Duodenal mucosa (tissue), 2 donors: Measurements from ENCODE around the gene RANBP17.

Experiments
- H3K27ac ChIP-seq: one replicate; pipeline ENCODE4 v1.7.0; 2013; ENCODE audit warnings: low read depth, low read length
- H3K27me3 ChIP-seq, 2 donors: one replicate each; pipeline ENCODE4 v1.7.0; 2013; ENCODE audit warnings: low read length in 2 of 2, control low read depth in 1 of 2; ENCODE audit not compliant: insufficient read depth in 2 of 2, control insufficient read depth in 1 of 2
- H3K36me3 ChIP-seq, 2 donors: one replicate each; pipeline ENCODE4 v1.7.0; 2013; ENCODE audit warnings: low read length in 2 of 2, control low read depth in 1 of 2; ENCODE audit not compliant: insufficient read depth in 2 of 2, control insufficient read depth in 1 of 2
- H3K4me1 ChIP-seq, 2 donors: one replicate each; pipeline ENCODE4 v1.7.0; 2013; ENCODE audit warnings: low read length in 2 of 2, control low read depth in 1 of 2; ENCODE audit not compliant: insufficient read depth in 2 of 2, control insufficient read depth in 1 of 2
- H3K4me3 ChIP-seq, 2 donors: one replicate each; pipeline ENCODE4 v1.7.0; 2013; ENCODE audit warnings: low read length in 2 of 2, low read depth in 1 of 2
- H3K9ac ChIP-seq, 2 donors: one replicate each; pipeline ENCODE4 v1.7.0; 2013; ENCODE audit warnings: low read length in 2 of 2, low read depth in 1 of 2
- H3K9me3 ChIP-seq, 2 donors: one replicate each; pipeline ENCODE4 v1.7.0; 2013; ENCODE audit warnings: low read length in 2 of 2, control low read depth in 1 of 2; ENCODE audit not compliant: control insufficient read depth in 1 of 2

RANBP17 gene

DNA sequence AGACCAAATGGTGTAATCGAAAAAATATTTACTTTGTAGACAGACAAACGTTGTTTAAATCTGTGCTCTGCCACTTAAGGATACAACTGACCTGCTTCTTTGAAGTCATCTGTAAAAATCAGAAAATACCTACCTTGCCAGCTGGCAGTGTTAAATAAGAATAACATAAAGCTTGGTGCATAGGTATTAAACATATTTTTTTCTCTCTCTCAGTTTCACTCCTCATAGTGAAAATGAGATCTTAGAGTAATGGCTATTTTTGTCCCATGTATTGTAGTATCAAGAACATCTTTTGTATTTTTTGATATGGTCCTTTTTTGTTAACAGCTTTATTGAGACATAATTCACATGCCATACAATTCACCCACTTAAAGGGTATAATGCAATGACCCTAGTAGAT lies 17.9 kb upstream of the RANBP17 start:
- no peak overlapping the region for H3K9ac ChIP-seq
- H3K4me3 ChIP-seq, result no peak overlapping the region
- H3K27me3 ChIP-seq, result no peaks in the 10 kb centered on the region
- H3K27ac ChIP-seq, result no peak overlapping the region
- no peaks in the 10 kb centered on the region for H3K9me3 ChIP-seq
- H3K4me1 ChIP-seq, result no peaks in the 10 kb centered on the region
- H3K36me3 ChIP-seq, result no peaks in the 10 kb centered on the region

DNA sequence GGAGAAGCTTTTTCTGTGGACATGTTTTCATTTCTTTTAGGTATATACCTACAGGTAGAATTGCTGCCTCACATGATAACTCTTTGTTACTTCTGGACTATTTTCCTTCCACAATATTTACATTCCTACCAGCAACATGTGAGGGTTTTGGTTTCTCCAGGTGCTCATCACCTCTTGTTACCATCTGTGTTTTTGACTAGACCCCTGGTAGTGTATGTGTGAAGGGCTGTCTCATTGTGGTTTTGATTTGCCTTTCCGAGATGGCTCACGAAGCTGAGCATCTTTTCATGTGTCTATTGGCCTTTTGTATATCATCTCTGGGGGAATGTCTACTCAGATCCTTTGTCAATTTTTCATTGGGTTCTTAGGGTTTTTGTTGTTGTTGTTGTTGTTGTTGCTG lies 17.2 kb upstream of the RANBP17 start:
- Histone ChIP-seq H3K4me1 (no peaks in the 10 kb centered on the region), H3K27me3 (no peaks in the 10 kb centered on the region), H3K36me3 (no peaks in the 10 kb centered on the region), H3K4me3 (no peak overlapping the region), H3K9ac (no peak overlapping the region), H3K27ac (no peak overlapping the region), H3K9me3 (no peaks in the 10 kb centered on the region)

DNA sequence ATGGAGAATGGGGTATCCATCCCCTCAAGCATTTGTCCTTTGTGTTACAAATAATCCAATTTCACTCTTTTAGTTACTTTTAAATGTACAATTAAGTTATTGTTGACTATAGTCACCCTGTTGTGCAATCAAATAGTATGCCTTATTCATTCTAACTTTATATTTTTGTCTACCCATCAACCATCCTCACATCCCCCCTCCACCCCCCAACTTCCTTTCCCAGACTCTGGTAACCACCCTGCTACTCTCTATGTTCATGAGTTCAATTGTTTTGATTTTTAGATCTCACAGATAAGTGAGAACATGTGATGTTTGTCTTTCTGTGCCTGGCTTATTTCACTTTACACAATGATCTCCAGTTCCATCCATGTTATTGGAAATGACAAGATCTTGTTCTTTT lies 15.4 kb upstream of the RANBP17 start:
- no peaks in the 10 kb centered on the region for H3K36me3 ChIP-seq
- no peak overlapping the region for H3K9ac ChIP-seq
- H3K27ac ChIP-seq, result no peak overlapping the region
- no peak overlapping the region for H3K4me3 ChIP-seq
- H3K9me3 ChIP-seq, result no peaks in the 10 kb centered on the region
- no peaks in the 10 kb centered on the region for H3K27me3 ChIP-seq
- H3K4me1 ChIP-seq, result no peaks in the 10 kb centered on the region

DNA sequence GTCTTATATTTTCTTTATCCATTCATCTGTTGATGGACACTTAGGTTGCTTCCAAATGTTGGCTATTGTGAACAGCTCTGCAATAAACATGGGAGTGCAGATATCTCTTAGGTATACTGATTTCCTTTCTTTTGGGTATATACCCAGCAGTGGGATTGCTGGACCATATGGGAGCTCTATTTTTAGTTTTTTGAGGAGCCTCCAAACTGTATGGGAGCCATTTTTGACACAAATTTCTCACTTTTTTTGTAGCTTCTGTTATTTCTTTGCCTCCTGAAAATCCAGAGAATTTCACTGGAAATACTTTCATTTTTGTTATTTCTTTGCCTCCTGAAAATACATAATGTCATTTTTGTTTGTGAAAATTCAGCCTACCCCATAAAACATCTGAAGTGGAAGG lies 15.0 kb upstream of the RANBP17 start:
- no peak overlapping the region for H3K9ac ChIP-seq
- H3K27me3 ChIP-seq, result no peaks in the 10 kb centered on the region
- no peak overlapping the region for H3K27ac ChIP-seq
- H3K4me1 ChIP-seq, result no peaks in the 10 kb centered on the region
- H3K36me3 ChIP-seq, result no peaks in the 10 kb centered on the region
- no peaks in the 10 kb centered on the region for H3K9me3 ChIP-seq
- no peak overlapping the region for H3K4me3 ChIP-seq

DNA sequence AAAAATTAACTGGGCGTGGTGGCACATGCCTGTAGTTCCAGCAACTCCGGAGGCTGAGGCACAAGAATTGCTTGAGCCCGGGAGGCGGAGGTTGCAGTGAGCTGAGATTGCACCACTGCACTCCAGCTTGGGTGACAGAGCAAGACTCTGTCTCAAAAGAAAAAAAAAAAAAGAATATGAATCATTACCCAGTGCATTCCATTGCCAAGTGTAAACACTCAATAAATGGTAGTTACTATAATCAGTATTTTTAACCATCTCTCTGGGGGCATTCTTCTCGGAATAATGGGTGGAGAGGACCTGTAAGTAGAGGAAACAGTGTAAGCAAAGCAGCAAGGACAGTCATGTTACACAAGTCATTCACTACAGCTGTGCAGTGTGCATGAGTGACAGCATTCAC lies 13.8 kb upstream of the RANBP17 start:
- H3K27ac ChIP-seq, result no peak overlapping the region
- H3K9ac ChIP-seq, result no peak overlapping the region
- H3K4me3 ChIP-seq, result no peak overlapping the region
- no peaks in the 10 kb centered on the region for H3K36me3 ChIP-seq
- no peaks in the 10 kb centered on the region for H3K27me3 ChIP-seq
- no peaks in the 10 kb centered on the region for H3K9me3 ChIP-seq
- H3K4me1 ChIP-seq, result no peaks in the 10 kb centered on the region

DNA sequence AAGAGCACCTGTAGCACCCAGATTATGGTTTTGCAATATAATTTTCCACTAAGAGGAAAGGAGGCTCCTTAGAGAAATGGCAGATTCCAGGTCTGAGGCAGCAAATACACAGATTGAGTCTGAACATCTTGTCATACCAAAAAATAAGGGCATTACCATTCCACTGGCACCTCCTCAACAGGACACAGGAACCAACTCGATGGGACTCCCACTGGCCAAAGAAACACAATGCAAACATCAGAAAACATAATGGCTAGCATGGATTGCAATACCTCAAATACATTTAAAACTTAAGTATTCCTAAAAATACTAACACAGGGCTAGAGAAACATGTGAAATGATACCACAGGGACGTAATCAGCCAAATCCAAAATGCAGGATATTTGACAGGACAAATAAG lies 12.4 kb upstream of the RANBP17 start:
- H3K27ac ChIP-seq, result no peak overlapping the region
- no peaks in the 10 kb centered on the region for H3K36me3 ChIP-seq
- no peaks in the 10 kb centered on the region for H3K9me3 ChIP-seq
- H3K27me3 ChIP-seq, result no peaks in the 10 kb centered on the region
- no peak overlapping the region for H3K4me3 ChIP-seq
- no peaks in the 10 kb centered on the region for H3K4me1 ChIP-seq
- H3K9ac ChIP-seq, result no peak overlapping the region

GRCh38 chr5:170854566-170854965 lies 7.3 kb upstream of the RANBP17 start:
- no peaks in the 10 kb centered on the region for H3K9me3 ChIP-seq
- no peaks in the 10 kb centered on the region for H3K27me3 ChIP-seq
- no peaks in the 10 kb centered on the region for H3K4me1 ChIP-seq
- no peak overlapping the region for H3K27ac ChIP-seq
- no peak overlapping the region for H3K4me3 ChIP-seq
- H3K9ac ChIP-seq, result no peak overlapping the region
- no peaks in the 10 kb centered on the region for H3K36me3 ChIP-seq

DNA sequence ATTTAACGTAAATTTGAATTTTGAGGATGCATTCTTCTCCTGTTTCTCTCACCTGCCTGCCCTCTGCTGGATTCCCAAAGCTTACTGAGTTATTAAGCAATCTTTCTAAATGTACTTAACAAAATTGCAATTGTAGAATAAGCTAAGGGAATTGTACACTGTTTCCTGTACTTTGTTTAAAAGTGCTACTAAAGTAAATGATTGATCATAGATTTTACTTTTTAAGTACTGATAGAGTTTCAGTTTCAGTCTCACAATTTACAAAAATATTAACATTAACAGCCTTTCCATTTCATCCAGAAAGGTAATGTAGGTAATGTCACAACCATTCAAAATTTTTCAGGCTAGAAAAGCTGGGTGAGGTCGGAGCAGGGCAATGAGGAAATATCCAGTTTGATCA lies 4.8 kb upstream of the RANBP17 start:
- H3K4me1 ChIP-seq, result no peaks in the 10 kb centered on the region
- no peak overlapping the region for H3K9ac ChIP-seq
- no peaks in the 10 kb centered on the region for H3K36me3 ChIP-seq
- no peaks in the 10 kb centered on the region for H3K27me3 ChIP-seq
- H3K27ac ChIP-seq, result no peak overlapping the region
- no peak overlapping the region for H3K4me3 ChIP-seq
- H3K9me3 ChIP-seq, result peaks cover 3 to 12% of the 10 kb centered on the region in 2 donors

- H3K36me3 ChIP-seq, result no peaks in the 10 kb centered on the region
- H3K9ac ChIP-seq, result no peak overlapping the region
- no peak overlapping the region for H3K4me3 ChIP-seq
- H3K9me3 ChIP-seq, result peaks cover 3 to 12% of the 10 kb centered on the region in 2 donors
- peaks cover 0 to 3% of the 10 kb centered on the region in 2 donors for H3K27me3 ChIP-seq
- peaks cover 8 to 9% of the 10 kb centered on the region in 2 donors for H3K4me1 ChIP-seq
- H3K27ac ChIP-seq, result no peak overlapping the region
Measured at GRCh38 chr5:170860415-170860814, 1.4 kb upstream of the RANBP17 start.

DNA sequence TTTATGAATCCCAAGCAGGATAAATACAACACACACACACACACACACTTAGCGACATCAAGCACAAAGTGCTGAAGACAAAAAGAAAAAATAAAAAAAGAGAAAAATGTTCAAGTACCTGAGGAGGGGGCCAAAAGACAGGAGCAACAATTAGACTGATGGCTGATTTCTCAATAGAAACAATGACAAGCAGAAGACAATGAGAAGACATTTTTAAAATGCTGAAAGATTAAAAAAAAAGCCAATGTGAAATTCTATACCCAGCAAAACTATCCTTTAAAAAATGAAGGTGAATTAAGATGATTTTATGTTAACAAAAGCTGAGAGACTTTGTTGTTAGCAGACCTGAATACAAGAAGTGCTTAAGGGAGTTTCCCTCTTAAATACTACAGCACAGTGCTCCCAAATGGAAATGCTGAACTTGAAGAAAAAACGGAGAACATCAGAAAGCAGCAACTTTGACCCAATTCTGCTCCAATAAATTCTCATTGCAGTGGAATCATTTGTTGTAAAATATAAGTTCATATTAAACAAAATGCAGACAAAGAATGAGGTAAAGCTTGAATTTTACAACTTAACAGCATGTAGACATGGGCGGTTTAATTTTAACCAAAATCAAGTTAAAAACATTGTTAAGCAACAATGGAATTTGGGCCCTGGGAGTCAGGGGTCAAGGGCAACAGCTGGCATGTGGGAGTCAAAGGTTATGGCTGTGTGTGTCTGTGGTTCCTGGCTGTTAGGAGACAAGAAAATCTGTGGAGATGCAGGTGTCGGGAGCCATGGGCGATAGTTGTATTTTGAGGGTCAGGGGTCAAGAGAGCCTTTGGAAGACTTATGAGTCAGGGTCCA lies 776 bp upstream of the RANBP17 start:
- Histone ChIP-seq H3K36me3 (no peaks in the 10 kb centered on the region), H3K9ac (no peak overlapping the region), H3K27me3 (peaks cover 0 to 3% of the 10 kb centered on the region in 2 donors), H3K4me3 (peak overlapping the region in 1 of 2 donors; percentile 5), H3K9me3 (peaks cover 3 to 12% of the 10 kb centered on the region in 2 donors), H3K4me1 (peaks cover 8 to 9% of the 10 kb centered on the region in 2 donors), H3K27ac (no peak overlapping the region)
